SJCRH30 (cell line): ENCODE results near the gene CPSF4L. TPM values are rescaled to one million over a fixed set of nuclear protein-coding genes. Genes with fewer than 3 reads are reported as not detected.
"Not testable (repeated sequence)": the region's sequence is repeated elsewhere in the genome, so short reads cannot be mapped to it uniquely, and the experiment has no call there.

ENCODE experiments used
- DNase-seq, 2 experiments: peaks; one replicate each; pipeline ENCODE4 v3.0.0-alpha.2; 2015 to 2020
- H3K27ac ChIP-seq: fragments of 250-450 bp; sonication (Bioruptor Pico); 2 replicates; pipeline ENCODE4 v1.5.1; 2020; ENCODE audit warnings: mild to moderate bottlenecking, moderate library complexity
- H3K27me3 ChIP-seq: fragments of 250-450 bp; sonication (Bioruptor Pico); 2 replicates; pipeline ENCODE4 v1.5.1; 2020; ENCODE audit warnings: mild to moderate bottlenecking, moderate library complexity
- H3K36me3 ChIP-seq: fragments of 250-450 bp; sonication (Bioruptor Pico); 2 replicates; pipeline ENCODE4 v1.5.1; 2020; ENCODE audit warnings: mild to moderate bottlenecking, moderate library complexity
- H3K4me1 ChIP-seq: fragments of 250-450 bp; sonication (Bioruptor Pico); 2 replicates; pipeline ENCODE4 v1.5.1; 2020; ENCODE audit warnings: mild to moderate bottlenecking, moderate library complexity
- H3K4me3 ChIP-seq: fragments of 250-450 bp; sonication (Bioruptor Pico); 2 replicates; pipeline ENCODE4 v1.5.1; 2020; ENCODE audit warnings: mild to moderate bottlenecking, moderate library complexity
- H3K9me3 ChIP-seq: fragments of 250-450 bp; sonication (Bioruptor Pico); replicated peaks from 2 replicates; pipeline ENCODE4 v1.5.1; 2020; ENCODE audit warnings: mild to moderate bottlenecking, moderate library complexity
- total RNA-seq: library from RNA; depleted of rRNA; stranded (reverse); fragments of >200 nt; shearing (Covaris generic); gene quantifications from 2 replicates; pipeline ENCODE4 v1.2.3, GENCODE V29; 2014

CPSF4L gene
- total RNA-seq, 1 experiment from 2014 or later, result not detected

GRCh38 chr17:73267648-73268537 lies 6.2 kb upstream of the CPSF4L start:
- Histone ChIP-seq H3K36me3 (no peaks in the 10 kb centered on the region), H3K27ac (no peak overlapping the region), H3K9me3 (no peaks in the 10 kb centered on the region; the same call in 1 of the 2 replicates), H3K4me1 (peaks cover 15% of the 10 kb centered on the region), H3K4me3 (no peak overlapping the region), H3K27me3 (no peaks in the 10 kb centered on the region)
- peak; percentile 54 to 70 for DNase-seq

DNA sequence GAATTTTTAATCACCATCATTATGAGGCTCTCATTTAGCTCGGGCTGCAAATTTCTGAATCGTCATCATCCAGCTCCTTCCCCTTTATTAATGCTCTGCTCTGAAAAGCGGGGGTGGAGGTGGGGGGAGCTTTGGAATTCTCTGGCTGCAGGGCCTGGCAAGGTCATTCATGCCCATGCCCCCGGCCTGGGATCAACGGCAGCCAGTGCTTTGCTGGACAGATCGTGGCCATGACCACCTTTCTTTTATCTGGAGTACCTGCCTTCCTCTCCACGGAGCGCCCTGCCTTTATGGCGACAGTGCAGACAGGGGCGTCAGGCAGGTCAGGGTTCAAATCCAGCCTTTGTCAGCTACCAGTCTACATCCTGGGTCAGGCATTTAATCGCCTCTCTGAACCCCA lies 5.1 kb upstream of the CPSF4L start:
- Histone ChIP-seq H3K4me3 (no peak overlapping the region), H3K9me3 (no peaks in the 10 kb centered on the region; the same call in 1 of the 2 replicates), H3K27ac (no peak overlapping the region), H3K27me3 (no peaks in the 10 kb centered on the region), H3K4me1 (peaks cover 23% of the 10 kb centered on the region), H3K36me3 (no peaks in the 10 kb centered on the region)
- DNase-seq, result no peak

DNA sequence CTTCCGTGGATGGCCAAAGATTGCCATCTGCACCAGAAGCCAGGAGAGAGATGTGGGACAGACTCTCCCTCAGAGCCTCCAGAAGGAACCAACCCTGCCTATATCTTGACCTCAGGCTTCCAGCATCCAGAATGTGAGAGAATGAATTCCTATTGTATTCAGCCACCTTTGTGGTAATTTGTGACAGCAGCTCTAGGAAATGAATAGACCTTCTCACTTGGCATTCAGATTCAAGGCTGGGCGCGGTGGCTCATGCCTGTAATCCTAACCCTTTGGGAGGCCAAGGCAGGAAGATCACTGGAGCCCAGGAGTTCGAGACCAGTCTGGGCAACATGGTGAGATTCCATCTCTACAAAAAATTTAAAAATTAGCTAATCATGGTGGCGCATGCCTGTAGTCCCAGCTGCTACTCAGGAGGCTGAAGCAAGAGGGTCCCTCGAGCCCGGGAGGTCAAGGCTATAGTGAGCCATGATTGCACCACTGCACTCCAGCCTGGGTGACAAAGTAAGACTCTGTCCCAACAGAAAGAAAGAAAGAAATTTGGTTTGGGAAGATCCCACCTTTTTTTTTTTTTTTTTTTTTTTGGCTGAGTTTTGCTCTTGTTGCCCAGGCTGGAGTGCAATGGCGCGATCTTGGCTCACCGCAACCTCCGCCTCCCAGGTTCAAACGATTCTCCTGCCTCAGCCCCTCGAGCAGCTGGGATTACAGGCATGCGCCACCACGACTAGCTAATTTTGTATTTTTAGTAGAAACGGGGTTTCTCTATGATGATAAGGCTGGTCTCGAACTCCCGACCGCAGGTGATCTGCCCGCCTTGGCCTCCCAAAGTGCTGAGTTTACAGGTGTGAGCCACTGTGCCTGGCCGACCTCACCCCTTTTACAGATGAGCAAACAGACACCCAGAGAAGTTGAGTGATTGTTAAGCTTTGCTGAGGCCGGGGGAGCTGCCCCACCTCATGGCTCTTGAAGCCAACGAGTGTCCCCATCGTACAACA lies 4.3 kb upstream of the CPSF4L start:
- no peaks in the 10 kb centered on the region for H3K27me3 ChIP-seq
- no peaks in the 10 kb centered on the region for H3K36me3 ChIP-seq
- no peak overlapping the region for H3K27ac ChIP-seq
- no peak for DNase-seq
- peaks cover 26% of the 10 kb centered on the region for H3K4me1 ChIP-seq
- no peaks in the 10 kb centered on the region; the same call in 1 of the 2 replicates for H3K9me3 ChIP-seq
- H3K4me3 ChIP-seq, result no peak overlapping the region

- not testable (repeated sequence) for H3K4me3 ChIP-seq, H3K36me3 ChIP-seq, DNase-seq, H3K9me3 ChIP-seq, H3K27me3 ChIP-seq, H3K27ac ChIP-seq
- peaks cover 26% of the 10 kb centered on the region for H3K4me1 ChIP-seq
Measured at GRCh38 chr17:73264448-73264847, 2.8 kb upstream of the CPSF4L start.

DNA sequence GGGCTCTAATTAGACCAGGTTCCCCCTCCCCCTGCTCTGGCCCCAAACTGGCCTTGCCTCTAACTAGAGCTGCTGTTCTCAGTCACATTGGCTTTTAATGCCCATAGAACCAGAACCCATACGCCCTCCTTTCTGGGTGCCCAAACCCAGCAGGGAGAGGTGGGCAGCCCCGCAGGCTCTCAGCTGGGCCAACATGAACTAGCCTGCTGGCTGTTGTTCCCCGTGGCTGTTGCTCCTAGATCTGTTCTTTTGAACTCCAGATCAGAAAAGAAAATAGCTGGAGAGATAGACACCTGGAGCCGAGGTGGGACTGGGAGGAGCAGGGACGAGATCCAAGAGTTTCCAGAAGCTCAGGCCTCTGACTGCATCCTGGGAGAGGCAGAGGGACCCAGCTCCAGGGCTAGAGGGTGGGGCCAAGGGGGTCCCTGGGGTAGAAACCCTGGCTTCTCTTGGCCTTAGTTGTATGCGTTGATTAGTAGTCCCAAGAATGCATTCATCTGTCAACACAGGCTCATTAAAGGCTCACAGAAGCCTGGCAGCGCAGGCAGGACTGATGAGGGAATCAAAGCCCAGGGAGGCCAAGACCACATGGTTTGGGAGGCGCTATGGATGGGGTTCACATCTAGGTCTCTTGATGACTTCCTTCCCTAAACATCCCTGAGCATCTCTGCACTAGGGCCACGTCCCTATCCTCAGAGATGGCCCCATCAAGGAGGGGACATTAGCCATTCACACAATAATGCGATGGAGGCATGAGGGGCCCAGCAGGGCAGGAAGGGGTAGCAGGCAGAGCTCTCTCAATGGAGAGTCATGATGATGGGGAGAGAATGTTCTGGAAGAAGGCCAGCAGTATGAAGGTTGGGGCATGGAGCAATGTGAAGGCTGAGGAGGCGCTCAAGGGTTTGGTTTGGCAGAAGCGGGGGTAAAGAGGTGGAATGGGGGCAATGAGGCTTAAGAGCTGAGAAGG lies 1.3 kb upstream of the CPSF4L start:
- H3K27ac ChIP-seq, result peak overlapping the region; percentile 58

DNA sequence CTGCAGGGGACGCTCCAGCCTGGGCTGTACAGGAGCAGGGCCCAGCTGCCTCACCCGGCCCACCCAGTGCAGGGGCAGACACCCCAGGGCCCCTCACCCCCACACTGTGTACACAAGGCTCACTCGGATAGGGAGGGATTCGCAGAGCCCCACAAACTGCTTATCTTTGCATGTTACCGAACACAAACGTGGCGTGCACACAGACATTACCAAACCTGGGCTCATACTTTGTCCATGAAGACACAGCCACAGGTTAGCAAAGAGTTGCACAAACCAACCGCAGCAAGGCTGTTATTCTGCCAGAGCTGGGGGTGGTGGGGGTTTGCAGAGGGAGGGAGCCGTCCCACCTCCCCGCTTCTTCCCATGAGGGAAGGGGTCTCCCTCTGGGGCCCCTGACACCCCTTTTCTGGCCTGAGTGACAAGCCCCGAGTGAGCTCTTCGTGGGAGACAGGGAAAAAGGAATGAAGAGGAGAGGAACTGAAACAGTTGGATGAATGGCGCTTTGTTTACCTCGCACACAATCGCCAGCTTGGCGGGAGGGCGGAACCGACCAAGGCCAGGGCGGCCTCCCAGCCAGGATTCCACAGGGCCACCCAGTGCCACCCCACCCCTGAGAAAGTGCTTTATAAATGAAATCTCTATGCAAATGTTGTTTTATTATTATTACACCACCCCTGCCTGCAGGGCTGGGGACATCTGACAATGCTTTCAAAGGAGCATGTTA lies 434 bp upstream of the CPSF4L start:
- peak overlapping the region; percentile 42 for H3K4me3 ChIP-seq
- peak overlapping the region; percentile 58 for H3K27ac ChIP-seq
- no peaks in the 10 kb centered on the region for H3K27me3 ChIP-seq
- H3K4me1 ChIP-seq, result peaks cover 16% of the 10 kb centered on the region
- peak; percentile 72 to 81 for DNase-seq
- no peaks in the 10 kb centered on the region for H3K36me3 ChIP-seq
- no peaks in the 10 kb centered on the region for H3K9me3 ChIP-seq

More for the DNA sequence above, 1.3 kb upstream of the CPSF4L start:
- no peaks in the 10 kb centered on the region for H3K9me3 ChIP-seq
- H3K36me3 ChIP-seq, result no peaks in the 10 kb centered on the region
- H3K4me3 ChIP-seq, result peak overlapping the region; percentile 42
- peak; percentile 39 to 56 for DNase-seq
- H3K27me3 ChIP-seq, result no peaks in the 10 kb centered on the region
- H3K4me1 ChIP-seq, result peaks cover 24% of the 10 kb centered on the region

GRCh38 chr17:73257516-73257915 lies 4.2 kb downstream of the CPSF4L start:
- H3K4me1 ChIP-seq, result peaks cover 6% of the 10 kb centered on the region
- no peaks in the 10 kb centered on the region for H3K27me3 ChIP-seq
- H3K27ac ChIP-seq, result no peak overlapping the region
- DNase-seq, result peak in 1 of 2 experiments; percentile 23
- no peaks in the 10 kb centered on the region for H3K36me3 ChIP-seq
- no peak overlapping the region for H3K4me3 ChIP-seq
- H3K9me3 ChIP-seq, result no peaks in the 10 kb centered on the region

DNA sequence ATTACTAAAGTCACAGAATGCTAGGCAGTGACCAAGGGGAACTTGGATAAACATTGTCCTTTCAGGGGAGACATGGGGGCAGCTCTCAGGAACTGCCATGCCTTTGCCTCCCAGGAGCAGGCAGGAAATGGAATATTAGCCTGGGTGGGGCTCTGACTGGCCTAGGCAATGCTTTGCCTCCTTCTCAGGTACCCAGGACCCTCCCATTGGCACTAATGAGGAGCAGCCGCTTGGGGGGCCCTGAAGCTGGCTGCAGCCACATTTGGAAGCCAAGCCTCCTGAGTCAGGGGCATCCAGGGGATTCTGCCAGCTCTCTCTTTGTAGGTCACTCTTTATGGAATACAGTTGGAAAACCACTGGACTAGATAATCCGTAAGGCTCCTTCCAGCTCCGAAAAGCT lies 5.5 kb downstream of the CPSF4L start:
- Histone ChIP-seq H3K9me3 (no peaks in the 10 kb centered on the region), H3K27me3 (no peaks in the 10 kb centered on the region), H3K27ac (no peak overlapping the region), H3K4me1 (no peaks in the 10 kb centered on the region), H3K4me3 (no peak overlapping the region), H3K36me3 (no peaks in the 10 kb centered on the region)
- peak in 1 of 2 experiments; percentile 30 for DNase-seq

DNA sequence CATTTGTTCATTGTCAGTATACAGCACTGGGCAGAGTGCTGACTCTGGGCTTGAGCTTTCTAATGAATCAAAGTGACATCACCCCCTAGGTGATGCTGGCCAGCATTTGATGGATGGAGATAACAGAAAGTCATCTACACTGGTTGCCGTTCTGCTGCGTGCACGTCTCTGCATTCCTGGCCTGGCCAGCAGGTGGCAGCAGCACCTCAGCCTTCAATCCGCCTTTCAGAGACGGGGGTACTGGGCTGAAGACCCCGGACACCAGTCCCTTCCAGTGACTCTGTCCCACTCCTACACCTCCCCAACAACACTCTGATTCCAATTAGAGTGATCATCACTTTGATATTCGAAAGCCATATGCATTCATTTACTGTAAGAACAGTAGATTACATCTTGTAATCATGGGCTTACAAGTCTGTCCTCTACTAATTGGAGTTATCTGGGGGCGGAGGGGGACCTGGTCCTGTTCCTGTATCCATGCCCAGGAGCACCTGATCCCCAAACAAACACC lies 6.0 kb downstream of the CPSF4L start:
- Histone ChIP-seq H3K36me3 (no peaks in the 10 kb centered on the region), H3K4me3 (no peak overlapping the region), H3K27ac (no peak overlapping the region), H3K4me1 (no peaks in the 10 kb centered on the region), H3K27me3 (no peaks in the 10 kb centered on the region), H3K9me3 (no peaks in the 10 kb centered on the region)
- peak; percentile 44 to 79 for DNase-seq

DNA sequence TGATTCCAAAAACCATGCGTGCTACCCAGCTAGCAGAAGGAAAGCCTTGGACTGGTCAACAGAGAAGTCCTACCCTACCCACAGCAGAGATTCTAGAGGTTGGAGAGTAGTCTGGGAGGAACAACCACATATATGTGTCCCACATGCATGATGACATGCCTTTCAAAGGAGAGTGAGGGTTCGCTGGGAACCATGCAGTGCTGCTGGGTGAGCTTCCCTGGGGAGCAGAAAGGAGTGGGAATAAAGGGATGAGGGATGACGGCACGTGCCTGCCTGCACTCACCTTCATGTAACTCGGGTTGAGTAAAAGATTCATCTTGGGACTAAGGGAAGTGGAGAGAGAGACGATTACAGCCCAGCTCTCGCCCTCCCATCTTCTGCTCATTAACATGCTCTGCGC lies 9.8 kb downstream of the CPSF4L start:
- H3K9me3 ChIP-seq, result no peaks in the 10 kb centered on the region
- H3K4me1 ChIP-seq, result peaks cover 4% of the 10 kb centered on the region; the same call in 1 of the 2 replicates
- H3K27me3 ChIP-seq, result no peaks in the 10 kb centered on the region
- H3K4me3 ChIP-seq, result no peak overlapping the region
- H3K27ac ChIP-seq, result no peak overlapping the region
- DNase-seq, result no peak
- H3K36me3 ChIP-seq, result peaks cover 14% of the 10 kb centered on the region

DNA sequence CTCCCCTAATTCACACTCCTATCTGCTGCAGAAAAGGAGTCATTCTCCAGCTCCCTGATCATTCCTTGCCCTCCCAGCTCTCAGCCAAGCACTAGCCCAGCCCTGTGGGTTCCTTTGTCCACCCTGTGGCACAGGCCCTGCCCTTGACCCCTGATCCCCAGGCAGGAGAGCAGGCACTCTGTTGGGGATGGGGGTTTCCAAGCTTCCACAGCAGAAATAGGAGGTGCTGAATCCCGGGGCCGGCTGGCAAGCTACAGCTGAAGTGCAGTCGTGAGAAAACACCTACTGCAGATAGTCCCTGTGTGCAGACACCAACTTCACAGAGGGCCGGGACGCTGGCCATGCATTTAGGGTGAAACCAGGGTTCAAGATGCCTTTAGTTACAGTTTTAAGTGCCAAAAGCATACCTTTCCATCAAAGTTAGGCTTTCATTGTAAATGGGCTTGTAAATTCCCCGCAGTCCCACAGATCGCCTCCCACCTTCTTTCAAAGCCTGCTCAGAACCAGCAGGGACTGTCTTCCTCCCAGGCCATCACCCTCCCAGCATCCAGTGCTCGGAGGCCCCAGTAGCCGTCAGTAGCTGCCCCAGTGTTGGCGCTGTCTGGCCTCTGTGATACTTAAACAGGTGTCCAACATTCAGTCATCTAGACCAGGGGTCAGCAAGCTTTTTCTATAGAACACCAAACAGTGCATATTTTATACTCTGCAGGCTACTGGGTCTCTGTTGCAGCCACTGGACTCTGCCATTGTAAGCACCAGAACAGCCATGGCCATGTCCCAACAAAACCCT lies 10.6 kb downstream of the CPSF4L start:
- no peak for DNase-seq
- no peak overlapping the region for H3K4me3 ChIP-seq
- H3K36me3 ChIP-seq, result peaks cover 18% of the 10 kb centered on the region
- no peak overlapping the region for H3K27ac ChIP-seq
- H3K27me3 ChIP-seq, result no peaks in the 10 kb centered on the region
- peaks cover 4% of the 10 kb centered on the region; the same call in 1 of the 2 replicates for H3K4me1 ChIP-seq
- no peaks in the 10 kb centered on the region for H3K9me3 ChIP-seq

- H3K36me3 ChIP-seq, result peaks cover 31% of the 10 kb centered on the region
- no peaks in the 10 kb centered on the region for H3K9me3 ChIP-seq
- peaks cover 4% of the 10 kb centered on the region; the same call in 1 of the 2 replicates for H3K4me1 ChIP-seq
- peak in 1 of 2 experiments; percentile 54 for DNase-seq
- no peaks in the 10 kb centered on the region for H3K27me3 ChIP-seq
- H3K27ac ChIP-seq, result no peak overlapping the region
- H3K4me3 ChIP-seq, result no peak overlapping the region
Measured at GRCh38 chr17:73249700-73250099, 12.0 kb downstream of the CPSF4L start.
